Measurements from ENCODE around the gene FGF5.

DNA sequence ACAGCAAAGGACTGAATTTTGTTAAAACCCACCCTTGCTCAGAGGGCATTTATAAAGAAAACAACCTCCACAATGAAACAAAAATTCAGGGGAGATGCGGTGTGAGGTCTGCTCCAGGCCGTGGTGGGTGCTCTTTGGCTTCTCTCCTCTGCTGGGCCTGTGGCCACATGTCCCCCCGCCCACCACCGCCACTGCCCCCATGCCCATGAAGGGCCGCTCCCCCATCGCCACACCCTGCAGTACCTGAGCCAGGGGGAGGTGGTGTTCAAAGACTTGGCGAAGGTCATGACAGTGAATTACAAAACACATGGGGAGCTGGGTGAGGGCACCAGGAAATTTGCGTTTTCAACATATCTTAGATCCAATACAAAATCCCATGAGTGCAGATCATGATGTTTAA lies 54.9 kb downstream of the FGF5 start:
- TF ChIP-seq EZH2 (IDR thresholded peaks at IDR 0.05; ENCODE audit: insufficient read depth, low read length): no peak
- TF ChIP-seq, protein P1, sequence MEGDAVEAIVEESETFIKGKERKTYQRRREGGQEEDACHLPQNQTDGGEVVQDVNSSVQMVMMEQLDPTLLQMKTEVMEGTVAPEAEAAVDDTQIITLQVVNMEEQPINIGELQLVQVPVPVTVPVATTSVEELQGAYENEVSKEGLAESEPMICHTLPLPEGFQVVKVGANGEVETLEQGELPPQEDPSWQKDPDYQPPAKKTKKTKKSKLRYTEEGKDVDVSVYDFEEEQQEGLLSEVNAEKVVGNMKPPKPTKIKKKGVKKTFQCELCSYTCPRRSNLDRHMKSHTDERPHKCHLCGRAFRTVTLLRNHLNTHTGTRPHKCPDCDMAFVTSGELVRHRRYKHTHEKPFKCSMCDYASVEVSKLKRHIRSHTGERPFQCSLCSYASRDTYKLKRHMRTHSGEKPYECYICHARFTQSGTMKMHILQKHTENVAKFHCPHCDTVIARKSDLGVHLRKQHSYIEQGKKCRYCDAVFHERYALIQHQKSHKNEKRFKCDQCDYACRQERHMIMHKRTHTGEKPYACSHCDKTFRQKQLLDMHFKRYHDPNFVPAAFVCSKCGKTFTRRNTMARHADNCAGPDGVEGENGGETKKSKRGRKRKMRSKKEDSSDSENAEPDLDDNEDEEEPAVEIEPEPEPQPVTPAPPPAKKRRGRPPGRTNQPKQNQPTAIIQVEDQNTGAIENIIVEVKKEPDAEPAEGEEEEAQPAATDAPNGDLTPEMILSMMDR (IDR thresholded peaks at IDR 0.05; ENCODE audit: insufficient read depth, low read depth, low read length): no peak

Measured in astrocyte (in vitro differentiated cells and primary cell).